ENCODE results near the gene FGFBP3.

The FGFBP3 gene

DNA sequence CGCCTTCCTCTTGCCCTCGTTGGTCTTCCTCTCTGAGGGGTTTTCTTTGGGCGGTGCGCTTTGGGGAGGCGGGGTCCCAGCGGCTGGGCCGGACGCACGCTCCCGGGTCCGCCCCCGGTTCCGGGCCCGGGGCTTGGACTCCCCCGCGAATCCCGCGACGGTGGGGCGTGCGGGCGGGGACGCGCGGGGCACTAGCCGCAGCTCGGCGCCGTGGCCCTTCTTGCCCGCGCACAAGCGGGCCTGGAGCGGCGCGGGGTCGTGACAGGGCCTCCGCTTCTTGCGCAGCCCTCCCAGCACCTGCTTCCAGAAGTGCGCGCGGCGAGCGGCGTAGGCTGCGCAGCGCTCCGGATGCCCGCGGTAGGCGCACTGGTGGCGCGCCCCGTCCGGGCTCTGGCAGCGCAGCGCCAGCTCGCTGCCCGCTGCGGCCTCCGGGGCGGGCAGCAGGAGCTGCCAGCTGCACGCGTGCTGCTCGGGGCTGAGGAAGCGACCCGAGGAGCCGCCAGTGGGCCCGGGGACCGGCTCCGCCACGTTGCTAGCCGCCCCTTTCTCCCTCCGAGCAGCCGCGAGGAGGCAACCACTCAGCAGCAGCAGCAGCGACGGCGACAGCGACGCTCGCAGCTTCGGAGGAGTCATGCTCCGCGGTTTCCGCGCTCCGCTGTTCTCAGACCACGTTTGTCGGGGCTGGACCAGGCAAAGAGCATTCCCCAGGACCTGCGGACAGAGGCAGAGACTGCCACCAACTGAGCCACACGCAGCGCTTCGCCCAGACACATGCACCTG lies 759 bp downstream of the FGFBP3 start:
- no peaks in the 10 kb centered on the region for H3K9me2 ChIP-seq (replicated peaks; ENCODE audit: insufficient read depth, low read length)

DNA sequence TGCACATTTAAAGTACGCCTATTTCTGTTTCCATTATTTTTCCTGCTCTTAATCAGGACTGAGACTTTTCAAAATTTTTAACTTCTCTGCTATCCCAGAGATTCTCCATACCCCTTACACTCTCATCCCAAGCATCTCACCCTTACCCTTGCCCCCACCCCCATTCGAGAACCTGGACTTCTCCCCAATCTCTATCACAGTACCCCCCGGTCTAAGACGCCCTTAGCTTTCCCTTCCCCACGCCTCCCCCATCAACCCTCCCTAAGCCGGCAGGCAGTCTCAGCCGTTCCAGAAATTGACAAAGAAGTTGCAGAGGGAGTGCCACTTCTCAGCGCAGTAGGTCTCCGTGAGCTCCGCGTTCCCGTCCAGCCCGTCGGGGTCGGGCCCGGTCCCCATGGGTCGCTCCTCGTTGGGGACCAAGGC lies 1.4 kb downstream of the FGFBP3 start:
- H3F3A ChIP-seq (ENCODE audit: insufficient read depth): no peaks in the 10 kb centered on the region; the same call in 1 of the 2 replicates
- H3K27ac ChIP-seq (ENCODE audit: low read depth, low read length): peak overlapping the region; percentile 66; the same call in 1 of the 2 replicates
- no peaks in the 10 kb centered on the region; the same call in 1 of the 2 replicates for H3K79me2 ChIP-seq (ENCODE audit: insufficient read depth, low read length)
- peak overlapping the region; percentile 71 for H3K4me3 ChIP-seq (ENCODE audit: insufficient read depth, low read length, poor library complexity, severe bottlenecking)
- no peaks in the 10 kb centered on the region for H3K9me2 ChIP-seq (replicated peaks; ENCODE audit: insufficient read depth, low read length)
- no peaks in the 10 kb centered on the region for H3K27me3 ChIP-seq (ENCODE audit: low read length)
- H2AFZ ChIP-seq (ENCODE audit: low read depth, low read length, severe bottlenecking): peak overlapping the region; percentile 75
- H3K36me3 ChIP-seq (ENCODE audit: low read length): no peaks in the 10 kb centered on the region
- H3K9ac ChIP-seq (ENCODE audit: low read length): peak overlapping the region; percentile 73
- no peaks in the 10 kb centered on the region for H3K9me3 ChIP-seq (ENCODE audit: insufficient read depth, low read length)
- TF ChIP-seq, protein P1, sequence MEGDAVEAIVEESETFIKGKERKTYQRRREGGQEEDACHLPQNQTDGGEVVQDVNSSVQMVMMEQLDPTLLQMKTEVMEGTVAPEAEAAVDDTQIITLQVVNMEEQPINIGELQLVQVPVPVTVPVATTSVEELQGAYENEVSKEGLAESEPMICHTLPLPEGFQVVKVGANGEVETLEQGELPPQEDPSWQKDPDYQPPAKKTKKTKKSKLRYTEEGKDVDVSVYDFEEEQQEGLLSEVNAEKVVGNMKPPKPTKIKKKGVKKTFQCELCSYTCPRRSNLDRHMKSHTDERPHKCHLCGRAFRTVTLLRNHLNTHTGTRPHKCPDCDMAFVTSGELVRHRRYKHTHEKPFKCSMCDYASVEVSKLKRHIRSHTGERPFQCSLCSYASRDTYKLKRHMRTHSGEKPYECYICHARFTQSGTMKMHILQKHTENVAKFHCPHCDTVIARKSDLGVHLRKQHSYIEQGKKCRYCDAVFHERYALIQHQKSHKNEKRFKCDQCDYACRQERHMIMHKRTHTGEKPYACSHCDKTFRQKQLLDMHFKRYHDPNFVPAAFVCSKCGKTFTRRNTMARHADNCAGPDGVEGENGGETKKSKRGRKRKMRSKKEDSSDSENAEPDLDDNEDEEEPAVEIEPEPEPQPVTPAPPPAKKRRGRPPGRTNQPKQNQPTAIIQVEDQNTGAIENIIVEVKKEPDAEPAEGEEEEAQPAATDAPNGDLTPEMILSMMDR (IDR thresholded peaks at IDR 0.05; ENCODE audit: insufficient read depth, low read length, poor library complexity, severe bottlenecking): no peak
- TF ChIP-seq EZH2phosphoT487 (conservative IDR thresholded peaks at IDR 0.05; ENCODE audit: low read length): no peak
- H4K20me1 ChIP-seq (ENCODE audit: low read depth, low read length): no peaks in the 10 kb centered on the region
- peak overlapping the region; percentile 86 for H3K4me2 ChIP-seq (ENCODE audit: low read depth, low read length, poor library complexity, severe bottlenecking)

More for the DNA sequence above, 759 bp downstream of the FGFBP3 start:
- Histone ChIP-seq H3F3A (ENCODE audit: insufficient read depth) (no peaks in the 10 kb centered on the region; the same call in 1 of the 2 replicates), H4K20me1 (ENCODE audit: low read depth, low read length) (no peaks in the 10 kb centered on the region), H3K79me2 (ENCODE audit: insufficient read depth, low read length) (no peaks in the 10 kb centered on the region; the same call in 1 of the 2 replicates), H3K4me2 (ENCODE audit: low read depth, low read length, poor library complexity, severe bottlenecking) (peak overlapping the region; percentile 86), H3K27me3 (ENCODE audit: low read length) (no peaks in the 10 kb centered on the region), H3K9ac (ENCODE audit: low read length) (peak overlapping the region; percentile 73), H3K4me3 (ENCODE audit: insufficient read depth, low read length, poor library complexity, severe bottlenecking) (peak overlapping the region; percentile 71), H3K9me3 (ENCODE audit: insufficient read depth, low read length) (no peaks in the 10 kb centered on the region), H2AFZ (ENCODE audit: low read depth, low read length, severe bottlenecking) (peak overlapping the region; percentile 75), H3K27ac (ENCODE audit: low read depth, low read length) (peak overlapping the region; percentile 66), H3K36me3 (ENCODE audit: low read length) (no peaks in the 10 kb centered on the region)
- TF ChIP-seq, protein P1 (IDR thresholded peaks at IDR 0.05; ENCODE audit: insufficient read depth, low read length, poor library complexity, severe bottlenecking): peak; percentile 49
- TF ChIP-seq EZH2phosphoT487 (conservative IDR thresholded peaks at IDR 0.05; ENCODE audit: low read length): no peak

DNA sequence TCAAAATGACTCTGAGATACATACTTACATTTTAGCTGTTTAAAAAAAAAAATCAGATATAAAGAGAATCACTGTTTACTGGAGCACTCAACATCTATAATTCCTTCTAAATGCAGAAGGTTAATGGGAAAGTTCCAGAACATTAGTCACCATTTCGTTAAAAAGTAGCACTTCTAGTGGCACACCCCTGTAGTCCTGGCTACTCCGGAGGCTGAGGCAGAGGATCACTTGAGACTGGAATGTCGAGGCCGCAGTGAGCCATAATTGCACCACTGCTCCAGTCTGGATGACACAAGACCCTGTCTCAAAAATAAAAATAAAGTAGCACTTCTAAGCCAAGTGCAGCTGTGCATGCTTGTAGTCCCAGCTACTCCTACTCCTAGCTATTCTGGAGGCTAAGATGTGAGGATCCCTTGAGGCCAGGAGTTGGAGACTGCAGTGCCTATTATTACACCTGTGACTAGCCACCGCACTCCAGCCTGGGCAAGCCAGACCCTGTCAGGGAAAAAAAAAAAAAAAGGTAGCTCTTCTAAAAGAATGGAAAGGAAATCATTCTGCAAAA lies 2.2 kb downstream of the FGFBP3 start:
- peak overlapping the region; percentile 73; the same call in 1 of the 2 replicates for H3K9ac ChIP-seq (ENCODE audit: low read length)
- peak overlapping the region; percentile 71 for H3K4me3 ChIP-seq (ENCODE audit: insufficient read depth, low read length, poor library complexity, severe bottlenecking)
- H2AFZ ChIP-seq (ENCODE audit: low read depth, low read length, severe bottlenecking): no peak overlapping the region

More for the DNA sequence above, 2.2 kb downstream of the FGFBP3 start:
- Histone ChIP-seq H3K36me3 (ENCODE audit: low read length) (no peaks in the 10 kb centered on the region), H4K20me1 (ENCODE audit: low read depth, low read length) (no peaks in the 10 kb centered on the region), H3K27me3 (ENCODE audit: low read length) (no peaks in the 10 kb centered on the region), H3F3A (ENCODE audit: insufficient read depth) (no peaks in the 10 kb centered on the region; the same call in 1 of the 2 replicates), H3K9me3 (ENCODE audit: insufficient read depth, low read length) (no peaks in the 10 kb centered on the region), H3K9me2 (replicated peaks; ENCODE audit: insufficient read depth, low read length) (no peaks in the 10 kb centered on the region), H3K4me2 (ENCODE audit: low read depth, low read length, poor library complexity, severe bottlenecking) (peak overlapping the region; percentile 86), H3K27ac (ENCODE audit: low read depth, low read length) (no peak overlapping the region), H3K79me2 (ENCODE audit: insufficient read depth, low read length) (no peaks in the 10 kb centered on the region; the same call in 1 of the 2 replicates)
- TF ChIP-seq, protein P1 (IDR thresholded peaks at IDR 0.05; ENCODE audit: insufficient read depth, low read length, poor library complexity, severe bottlenecking): no peak
- no peak for TF ChIP-seq EZH2phosphoT487 (conservative IDR thresholded peaks at IDR 0.05; ENCODE audit: low read length)

All from SU-DHL-6 (cell line).